KOPT-K1 (cell line): ENCODE results near the gene NSL1.

Experiments used
- H3K27ac ChIP-seq: fragments of 200-600 bp; sonication (generic); 2 replicates; pipeline ENCODE4 v1.5.1; 2016; ENCODE audit warnings: antibody characterized with exemption, mild to moderate bottlenecking, low read depth, low read length; ENCODE audit not compliant: poor library complexity, severe bottlenecking
- H3K36me3 ChIP-seq: fragments of 200-600 bp; sonication (generic); 2 replicates; pipeline ENCODE4 v1.5.1; 2017; ENCODE audit warnings: antibody characterized with exemption, mild to moderate bottlenecking, low read length, moderate library complexity; ENCODE audit not compliant: insufficient read depth
- H3K9me3 ChIP-seq: fragments of 200-600 bp; sonication (generic); 2 replicates; pipeline ENCODE4 v1.5.1; 2017; ENCODE audit warnings: antibody characterized with exemption, low read length, mild to moderate bottlenecking; ENCODE audit not compliant: insufficient read depth, poor library complexity, severe bottlenecking

NSL1 gene

GRCh38 chr1:212680680-212681389, 110.7 kb downstream of the NSL1 start:
- no peak overlapping the region for H3K27ac ChIP-seq
- H3K36me3 ChIP-seq, result no peaks in the 10 kb centered on the region
- H3K9me3 ChIP-seq, result no peaks in the 10 kb centered on the region

GRCh38 chr1:212678456-212679410, 112.8 kb downstream of the NSL1 start:
- H3K36me3 ChIP-seq, result no peaks in the 10 kb centered on the region
- H3K9me3 ChIP-seq, result no peaks in the 10 kb centered on the region
- H3K27ac ChIP-seq, result no peak overlapping the region

- no peaks in the 10 kb centered on the region for H3K36me3 ChIP-seq
- H3K9me3 ChIP-seq, result no peaks in the 10 kb centered on the region
- H3K27ac ChIP-seq, result no peak overlapping the region
Observed at GRCh38 chr1:212677573-212677972, 114.0 kb downstream of the NSL1 start.

- H3K36me3 ChIP-seq, result no peaks in the 10 kb centered on the region
- no peak overlapping the region for H3K27ac ChIP-seq
- H3K9me3 ChIP-seq, result no peaks in the 10 kb centered on the region
Observed at GRCh38 chr1:212677136-212677535, 114.4 kb downstream of the NSL1 start.
